CD4-positive, alpha-beta T cell treated with Interleukin-21 for 1 hour (primary cell): ENCODE measurements around the gene NUDT6.

Experiments used
- DNase-seq: peaks from one replicate; pipeline ENCODE4 v3.0.0-alpha.2; 2020

NUDT6 gene

DNA sequence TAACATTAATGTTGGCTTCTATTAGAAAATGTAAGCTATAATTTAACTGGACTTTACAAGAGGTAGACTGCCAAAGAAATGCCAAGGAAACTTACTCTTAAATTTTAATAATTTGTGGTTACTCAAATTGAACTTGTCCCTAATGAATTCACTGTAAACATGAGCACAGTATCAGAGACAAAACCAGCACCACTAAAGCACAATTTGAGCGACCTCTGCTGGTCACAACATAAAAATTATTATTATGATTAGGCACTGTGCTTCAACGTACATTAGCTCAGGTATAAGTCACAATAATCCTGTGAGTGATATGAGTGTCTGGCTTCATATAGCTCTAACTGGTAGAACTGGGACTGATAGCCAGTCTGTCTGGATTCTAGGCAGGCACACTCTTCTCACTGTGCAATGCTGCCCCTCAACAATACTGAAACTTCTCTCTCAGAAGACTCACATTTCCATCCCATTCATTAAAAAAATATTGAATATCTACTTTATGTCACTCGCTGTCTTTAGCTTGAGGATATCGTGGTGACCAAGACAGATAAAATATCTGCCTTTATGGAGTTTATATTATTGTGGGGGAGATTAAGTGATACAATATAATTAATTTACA is 8.0 kb downstream of the NUDT6 start:
- DNase-seq: peak; percentile 66

DNA sequence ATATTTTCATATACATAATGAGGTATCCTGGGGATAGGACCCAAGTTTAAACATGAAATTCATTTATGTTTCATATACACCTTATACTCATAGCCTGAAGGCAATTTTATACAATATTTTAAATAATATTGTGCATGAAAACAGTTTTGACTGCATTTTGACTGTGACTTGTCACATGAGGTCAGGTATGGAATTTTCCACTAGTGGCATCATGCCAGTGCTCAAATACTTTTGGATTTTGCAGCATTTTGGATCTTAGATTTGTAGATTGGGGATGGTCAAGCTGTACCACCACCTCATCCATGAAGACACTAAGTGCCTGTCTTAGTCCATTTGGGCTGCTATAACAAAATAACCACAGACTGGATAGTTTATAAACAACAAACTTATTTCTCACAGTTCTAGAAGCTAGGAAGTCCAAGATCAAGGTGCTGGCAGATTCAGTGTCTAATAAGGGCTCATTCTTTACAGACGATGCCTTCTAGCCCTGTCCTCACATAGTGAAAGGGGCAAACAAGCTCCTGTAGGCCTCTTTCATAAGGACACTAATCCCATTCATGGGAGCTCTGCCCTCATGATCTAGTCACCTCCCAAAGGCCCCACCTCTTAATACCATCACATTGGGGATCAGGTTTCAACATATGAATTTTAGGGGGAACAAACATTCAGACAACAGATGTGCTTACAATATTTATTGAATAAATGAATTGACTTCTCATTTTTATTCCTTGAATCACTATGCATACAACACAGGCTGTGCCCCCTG is 9.4 kb downstream of the NUDT6 start:
- DNase-seq: no peak

DNA sequence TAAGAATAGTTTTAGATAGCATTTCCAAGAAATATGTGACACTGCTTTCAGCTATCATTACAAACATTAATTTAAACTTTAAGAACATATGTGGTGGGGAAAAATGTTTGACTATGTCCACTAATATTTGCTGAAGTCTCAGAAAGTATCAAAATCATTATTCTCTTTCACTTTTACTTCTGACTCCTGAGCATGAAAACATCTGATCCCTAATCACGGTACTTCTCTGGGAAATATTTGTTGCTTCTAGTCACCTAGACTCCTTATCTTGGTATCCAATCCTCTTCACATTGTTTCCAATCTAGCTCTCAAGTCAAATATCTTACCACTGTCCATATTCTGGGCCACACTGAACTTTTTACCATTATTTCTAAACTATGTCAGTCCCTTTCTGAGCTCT is 10.8 kb downstream of the NUDT6 start:
- DNase-seq: no peak

DNA sequence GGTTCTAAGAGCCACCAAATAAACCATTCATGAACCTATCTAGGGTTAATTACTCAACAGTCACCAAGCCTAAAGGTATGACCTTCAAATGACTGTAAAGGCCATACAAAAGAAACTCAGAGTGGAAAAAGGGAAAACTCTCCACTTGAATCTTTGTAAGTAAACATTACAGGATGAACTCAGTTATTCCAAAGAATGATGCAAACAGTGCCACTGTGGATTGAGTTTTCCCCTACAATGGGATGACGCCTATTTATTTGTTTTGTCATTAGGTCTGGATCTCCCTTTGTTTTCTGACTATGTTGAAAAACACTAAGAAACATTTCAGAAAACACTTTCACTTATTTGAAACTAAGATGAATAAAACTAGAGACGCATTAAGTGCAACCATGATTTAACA is 12.7 kb downstream of the NUDT6 start:
- no peak for DNase-seq

DNA sequence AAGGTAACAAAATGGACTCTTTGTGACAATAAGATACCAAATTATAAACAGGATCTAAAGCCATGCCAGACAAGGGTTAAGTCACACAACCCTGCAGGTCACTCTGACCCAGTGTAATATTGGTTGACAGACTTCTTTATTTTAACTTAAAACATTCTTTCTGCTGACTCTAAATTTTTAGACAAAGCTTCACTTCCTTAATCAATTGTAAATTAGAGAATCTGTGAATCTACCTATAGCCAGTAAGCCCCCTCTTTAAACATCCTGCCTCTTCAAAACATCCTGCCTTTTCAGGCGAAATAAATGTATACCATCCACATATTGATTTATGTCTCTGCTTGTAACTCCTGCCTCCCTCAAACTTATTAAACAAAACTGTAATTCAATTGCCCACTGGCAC is 14.2 kb downstream of the NUDT6 start:
- no peak for DNase-seq

DNA sequence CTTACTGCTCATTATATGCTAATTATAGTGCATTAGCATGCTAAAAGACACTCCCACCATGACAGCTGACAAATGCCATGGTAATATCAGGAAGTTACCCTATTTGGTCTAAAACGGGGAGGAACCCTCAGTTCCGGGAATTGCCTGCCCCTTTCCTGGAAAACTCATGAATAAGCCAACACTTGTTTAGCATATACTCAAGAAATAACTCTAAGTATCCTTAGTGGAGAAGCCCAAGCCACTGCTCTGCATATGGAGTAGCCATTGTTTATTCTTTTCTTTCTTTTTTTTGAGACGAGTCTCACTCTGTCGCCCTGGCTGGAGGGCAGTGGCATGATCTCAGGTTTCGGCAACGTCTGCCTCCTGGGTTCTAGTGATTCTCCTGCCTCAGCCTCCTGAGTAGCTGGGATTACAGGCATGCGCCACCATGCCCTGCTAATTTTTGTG is 15.5 kb downstream of the NUDT6 start:
- DNase-seq: no peak

DNA sequence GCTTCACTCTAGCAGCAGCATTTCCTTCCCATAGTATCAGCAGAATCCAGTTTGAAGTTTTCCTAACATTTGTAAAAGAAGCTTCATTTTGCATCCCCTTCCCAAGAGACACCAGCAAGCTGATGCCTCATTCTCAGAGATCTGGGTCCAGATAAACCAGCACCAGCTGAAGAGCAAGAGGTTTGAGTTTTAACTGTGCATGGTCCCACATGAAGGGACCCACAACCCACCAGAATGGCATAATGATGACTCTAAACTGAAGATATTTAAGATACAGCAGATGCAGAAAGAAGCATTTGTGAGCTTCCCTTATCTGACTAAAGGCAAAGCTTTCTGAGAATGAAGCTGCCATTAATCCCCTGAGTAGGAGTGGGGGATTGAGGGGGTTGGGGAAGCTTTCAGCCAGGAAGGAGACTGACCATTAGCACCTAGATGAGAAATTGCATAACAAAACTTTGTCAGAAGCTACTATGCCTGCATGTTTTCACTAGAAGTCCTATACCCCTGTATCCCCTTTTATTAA is 18.6 kb downstream of the NUDT6 start:
- DNase-seq: no peak

DNA sequence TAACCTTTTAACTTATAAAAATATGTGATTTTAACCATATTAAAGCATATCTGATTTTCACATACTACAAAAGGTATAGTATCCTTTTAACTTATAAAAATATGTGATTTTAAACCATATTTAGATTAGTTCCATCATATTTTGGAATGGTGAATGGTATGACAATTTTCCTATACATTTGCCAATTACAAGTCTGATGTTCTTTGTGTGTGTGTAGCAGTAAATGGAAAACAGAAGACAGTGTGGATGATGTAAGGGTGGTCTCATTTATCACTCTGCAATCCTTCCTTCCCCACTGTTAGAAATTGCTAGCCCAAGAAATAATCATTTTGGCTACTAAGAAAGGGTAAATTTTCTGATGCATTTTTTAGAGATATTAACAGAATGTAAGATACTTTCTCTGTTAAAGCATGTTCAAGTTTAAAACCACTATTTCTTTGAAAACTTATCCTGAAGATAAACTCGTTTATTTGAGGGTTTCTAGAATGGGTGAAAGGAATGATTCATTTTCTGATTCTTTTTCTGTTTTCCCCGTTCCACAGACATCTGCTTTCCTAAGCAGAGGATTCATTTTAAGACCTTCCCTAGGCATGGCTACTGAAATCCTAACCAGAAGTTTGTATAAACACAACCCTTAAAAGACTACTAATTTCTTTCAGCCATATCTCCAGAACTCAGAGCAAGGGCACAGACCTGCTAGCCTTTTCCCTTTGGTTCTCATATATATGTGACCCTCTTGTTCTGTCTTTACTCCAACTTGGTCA is 21.0 kb downstream of the NUDT6 start:
- DNase-seq: no peak

DNA sequence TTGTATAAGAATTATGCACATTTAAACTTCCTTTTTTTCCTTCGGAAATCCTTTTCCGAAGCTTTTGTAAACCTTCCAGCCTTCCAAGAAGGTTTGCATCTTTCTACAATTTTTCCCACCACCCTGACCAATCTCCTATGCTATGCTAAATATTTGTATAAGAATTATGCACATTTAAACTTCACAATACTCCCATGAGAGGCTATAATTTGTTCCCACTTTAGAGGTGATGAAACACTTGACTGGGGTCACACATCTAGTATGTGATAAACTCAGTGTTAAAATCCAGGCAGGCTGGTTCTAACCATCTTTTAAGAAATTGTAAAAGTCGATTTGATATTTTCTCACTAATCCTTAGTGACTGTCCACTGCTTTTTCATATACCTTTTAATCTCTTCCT is 22.1 kb downstream of the NUDT6 start:
- DNase-seq: no peak

DNA sequence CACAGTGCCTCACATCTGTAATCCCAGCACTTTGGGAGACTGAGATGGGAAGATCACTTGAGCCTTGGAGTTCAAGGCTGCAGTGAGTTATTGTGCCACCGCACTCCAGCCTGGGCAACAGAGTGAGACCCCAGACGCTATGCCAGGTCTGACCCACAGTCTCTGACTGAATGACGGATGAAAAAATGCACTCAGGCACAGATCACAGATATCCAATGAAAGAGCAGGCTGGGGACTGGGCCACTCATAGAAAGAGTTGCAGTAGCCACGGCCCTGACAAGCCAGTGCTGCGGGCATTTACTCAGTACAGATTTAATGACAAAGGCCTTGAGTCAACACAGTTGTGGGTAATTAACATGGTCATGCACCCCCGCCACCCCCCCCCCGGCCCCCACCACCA is 22.7 kb downstream of the NUDT6 start:
- no peak for DNase-seq

DNA sequence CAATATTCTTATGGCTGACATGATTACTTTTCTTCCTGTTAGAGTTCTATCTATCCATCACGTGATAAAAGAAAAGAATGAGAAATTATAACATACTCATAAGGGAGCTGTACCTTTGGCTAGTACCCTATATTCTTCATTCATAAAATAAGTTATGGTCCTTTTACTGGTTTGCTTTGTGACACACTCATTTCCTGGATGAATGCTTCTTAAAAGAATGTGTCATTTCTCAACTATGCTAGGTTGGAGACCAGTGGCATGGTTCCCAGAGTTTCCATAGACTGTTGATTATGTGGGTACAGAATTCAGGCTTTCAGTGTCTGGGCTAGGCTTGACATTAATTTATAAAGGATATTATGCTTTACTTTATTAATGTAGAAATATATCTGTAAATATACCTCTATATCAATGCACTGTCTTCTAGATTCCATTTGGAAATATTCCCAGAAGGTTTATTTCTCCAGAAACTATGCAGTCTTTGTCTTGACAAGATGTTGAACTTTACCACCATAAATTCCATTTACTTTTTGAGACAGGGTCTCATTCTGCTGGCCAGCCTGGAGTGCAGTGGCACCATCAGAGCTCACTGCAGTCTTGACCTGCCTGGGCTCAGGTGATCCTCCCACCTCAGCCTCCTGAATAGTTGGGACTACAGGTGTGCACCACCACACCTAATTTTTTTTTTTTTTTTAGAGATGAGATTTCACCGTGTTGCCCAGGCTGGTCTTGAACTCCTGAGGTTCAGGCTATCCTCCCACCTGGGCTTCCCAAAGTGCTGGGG is 23.8 kb downstream of the NUDT6 start:
- DNase-seq: no peak

DNA sequence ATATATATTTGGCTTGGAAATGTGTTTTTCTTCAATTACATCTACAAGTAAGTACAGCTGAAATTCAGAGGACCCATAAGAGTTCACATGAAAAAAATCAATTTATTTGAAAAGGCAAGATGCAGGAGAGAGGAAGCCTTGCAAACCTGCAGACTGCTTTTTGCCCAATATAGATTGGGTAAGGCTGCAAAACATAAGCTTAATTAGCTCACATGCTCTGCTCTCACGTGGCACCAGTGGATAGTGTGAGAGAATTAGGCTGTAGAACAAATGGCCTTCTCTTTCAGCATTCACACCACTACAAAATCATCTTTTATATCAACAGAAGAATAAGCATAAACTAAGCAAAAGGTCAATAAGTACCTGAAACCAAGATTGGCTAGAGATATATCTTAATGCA is 26.1 kb downstream of the NUDT6 start:
- no peak for DNase-seq

DNA sequence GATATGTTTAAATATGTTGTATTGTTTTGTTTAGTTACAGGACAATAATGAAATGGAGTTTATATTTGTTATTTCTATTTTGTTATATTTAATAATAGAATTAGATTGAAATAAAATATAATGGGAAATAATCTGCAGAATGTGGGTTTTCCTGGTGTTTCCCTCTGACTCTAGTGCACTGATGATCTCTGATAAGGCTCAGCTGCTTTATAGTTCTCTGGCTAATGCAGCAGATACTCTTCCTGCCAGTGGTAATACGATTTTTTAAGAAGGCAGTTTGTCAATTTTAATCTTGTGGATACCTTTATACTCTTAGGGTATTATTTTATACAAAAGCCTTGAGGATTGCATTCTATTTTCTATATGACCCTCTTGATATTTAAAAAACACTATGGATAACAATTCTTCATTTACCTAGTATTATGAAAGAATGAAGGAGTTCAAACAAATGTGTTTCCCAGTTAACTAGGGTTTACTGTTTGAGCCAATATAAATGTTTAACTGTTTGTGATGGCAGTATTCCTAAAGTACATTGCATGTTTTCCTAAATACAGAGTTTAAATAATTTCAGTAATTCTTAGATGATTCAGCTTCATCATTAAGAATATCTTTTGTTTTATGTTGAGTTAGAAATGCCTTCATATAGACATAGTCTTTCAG is 26.9 kb downstream of the NUDT6 start:
- DNase-seq: no peak

DNA sequence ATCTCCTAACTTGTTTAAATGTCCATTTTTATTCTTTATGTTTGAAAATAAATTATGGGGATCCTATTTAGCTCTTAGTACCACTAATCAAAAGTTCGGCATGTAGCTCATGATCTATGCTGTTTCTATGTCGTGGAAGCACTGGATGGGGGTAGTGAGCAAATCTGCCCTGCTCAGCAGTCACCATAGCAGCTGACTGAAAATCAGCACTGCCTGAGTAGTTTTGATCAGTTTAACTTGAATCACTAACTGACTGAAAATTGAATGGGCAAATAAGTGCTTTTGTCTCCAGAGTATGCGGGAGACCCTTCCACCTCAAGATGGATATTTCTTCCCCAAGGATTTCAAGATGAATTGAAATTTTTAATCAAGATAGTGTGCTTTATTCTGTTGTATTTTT is 27.6 kb downstream of the NUDT6 start:
- no peak for DNase-seq

DNA sequence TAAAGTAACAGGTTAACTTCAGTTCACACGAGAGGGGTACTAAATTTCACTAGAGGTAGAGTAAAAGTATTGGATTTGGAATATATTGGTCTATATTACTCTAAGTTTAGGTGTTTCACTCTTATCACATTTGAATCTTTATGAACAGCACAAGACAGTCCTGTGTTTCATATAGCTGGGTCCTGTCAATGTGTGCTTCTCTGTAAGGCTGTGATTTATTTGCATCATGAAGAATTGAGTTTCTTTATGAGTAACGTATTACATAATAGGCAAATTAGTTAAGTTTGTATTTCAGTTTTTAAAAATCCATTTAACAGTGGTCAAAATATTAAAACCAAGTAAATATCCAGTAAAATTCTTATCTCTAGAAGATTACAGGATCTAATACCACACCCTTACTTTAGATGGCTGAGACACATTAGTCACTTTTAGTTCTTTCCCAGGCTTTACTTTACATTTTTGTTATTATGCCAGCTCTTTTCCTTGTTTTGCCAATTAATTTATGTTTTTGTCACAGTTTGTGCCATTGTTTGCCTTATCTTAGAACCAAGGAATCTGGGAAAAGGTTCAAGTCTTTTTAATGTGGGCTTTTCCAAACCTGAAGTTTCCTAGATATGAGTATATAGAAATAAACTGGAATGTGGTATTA is 32.1 kb downstream of the NUDT6 start:
- no peak for DNase-seq

DNA sequence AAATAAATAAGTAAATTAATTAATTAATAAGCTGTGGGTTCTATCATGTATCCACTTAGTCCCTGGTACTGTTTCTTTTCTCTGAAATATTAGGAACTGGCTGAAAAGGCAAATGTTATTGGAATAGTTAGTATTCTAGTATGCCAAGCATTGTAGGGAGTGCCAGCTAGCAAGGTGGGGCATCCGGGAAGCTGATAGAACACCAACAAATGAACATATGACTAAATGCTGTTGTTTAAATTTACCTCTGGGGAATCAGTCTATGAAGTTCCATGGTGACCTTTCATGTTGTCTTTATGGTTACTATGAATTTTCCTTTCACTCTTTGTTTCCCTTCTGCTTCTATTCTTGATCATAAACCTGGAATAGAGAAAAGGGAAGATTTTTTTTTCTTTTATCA is 32.7 kb downstream of the NUDT6 start:
- DNase-seq: no peak

DNA sequence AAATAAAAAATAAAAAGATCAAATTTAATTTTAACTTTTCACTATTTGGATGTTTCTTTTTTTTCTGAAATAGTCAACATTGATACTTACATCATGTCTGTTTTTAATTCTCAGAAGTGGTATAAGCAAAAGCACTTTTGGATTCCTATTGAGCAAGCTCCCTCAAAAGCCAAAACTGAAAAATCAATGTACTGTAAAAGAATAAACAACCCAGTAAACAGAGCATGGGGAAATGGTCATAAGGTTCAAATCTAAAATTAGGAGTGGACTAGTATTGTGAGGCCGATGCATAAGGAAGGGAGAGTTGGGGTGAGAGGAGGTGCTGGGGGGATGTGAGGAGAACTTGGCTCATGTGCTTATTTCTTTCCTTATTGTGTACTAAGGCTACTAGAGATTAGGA is 37.9 kb downstream of the NUDT6 start:
- DNase-seq: no peak

DNA sequence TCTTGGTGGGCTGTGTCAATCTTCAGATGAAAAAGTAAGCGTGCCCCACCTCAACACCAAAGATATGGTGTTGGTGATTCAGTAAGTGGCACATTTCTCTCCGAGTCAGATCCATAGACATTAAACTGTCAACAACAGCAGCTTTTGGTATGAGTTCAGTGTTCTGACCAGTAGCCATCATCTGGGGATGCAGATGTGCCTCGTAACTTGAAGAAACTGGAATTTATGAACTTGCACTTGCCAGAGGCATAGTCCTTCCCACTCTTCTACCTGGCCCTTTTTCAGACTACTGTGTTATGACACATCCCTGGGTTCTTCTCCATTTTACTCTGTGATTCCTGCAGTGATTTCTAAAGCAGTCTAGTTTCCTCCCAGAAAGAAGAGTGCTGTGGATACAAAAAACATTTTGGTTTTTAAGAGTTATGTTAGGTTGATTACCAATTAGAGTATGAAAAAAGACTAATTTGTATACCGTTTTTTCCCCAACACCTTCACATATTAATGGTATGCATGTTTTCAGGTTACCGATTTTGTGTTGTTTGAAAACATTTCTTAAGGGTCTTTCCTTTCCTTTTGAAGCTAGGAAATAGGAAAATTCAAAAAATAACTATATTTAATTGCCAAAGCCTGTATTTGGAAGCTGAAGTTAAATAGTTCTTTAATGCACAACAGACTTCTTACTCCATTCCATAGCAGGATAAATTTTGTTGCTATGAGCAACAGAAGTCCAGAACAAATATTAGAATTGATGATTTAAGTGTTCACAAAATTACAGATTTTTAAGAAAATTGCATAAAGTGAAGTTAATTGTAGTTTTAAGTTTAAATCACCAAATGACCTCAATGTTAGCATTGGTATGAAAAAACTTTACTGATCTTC is 39.3 kb downstream of the NUDT6 start:
- DNase-seq: no peak

DNA sequence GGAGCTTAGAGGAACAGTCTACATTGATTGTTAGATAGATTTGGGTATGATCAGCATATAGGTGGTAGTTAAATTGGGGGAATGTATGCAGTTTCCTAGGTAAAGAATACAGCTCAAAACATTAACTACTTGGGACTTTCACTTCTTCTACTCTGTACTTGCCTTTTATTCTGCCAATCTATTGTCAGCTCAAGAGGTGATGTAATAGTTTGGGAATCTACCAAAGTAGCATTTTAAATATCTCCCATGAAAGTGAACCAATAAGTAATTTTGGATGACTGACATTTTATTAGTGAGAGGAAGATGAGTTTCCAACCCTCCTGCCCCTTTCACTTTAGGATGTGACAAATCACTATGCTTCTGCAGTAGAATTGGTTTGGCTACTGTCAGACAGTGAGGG is 43.4 kb downstream of the NUDT6 start:
- DNase-seq: no peak

DNA sequence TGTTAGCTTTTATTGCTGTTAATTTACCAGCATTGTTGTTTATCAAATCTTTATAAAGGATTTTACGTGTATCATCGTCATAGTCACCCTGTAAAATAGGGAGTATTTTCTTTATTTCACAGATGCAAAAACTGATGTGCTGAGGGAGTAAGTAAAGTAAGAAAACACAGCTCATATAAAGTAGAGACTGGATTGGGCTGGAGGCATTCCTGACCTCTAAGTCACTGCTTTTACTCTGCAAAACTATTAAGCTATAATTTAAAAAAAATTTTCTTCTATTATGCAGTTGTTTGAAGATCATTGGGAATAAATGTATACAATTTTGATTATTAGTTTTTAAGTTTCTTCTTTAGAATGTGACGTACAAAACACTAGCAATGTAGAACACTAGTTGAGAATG is 45.9 kb downstream of the NUDT6 start:
- DNase-seq: no peak

DNA sequence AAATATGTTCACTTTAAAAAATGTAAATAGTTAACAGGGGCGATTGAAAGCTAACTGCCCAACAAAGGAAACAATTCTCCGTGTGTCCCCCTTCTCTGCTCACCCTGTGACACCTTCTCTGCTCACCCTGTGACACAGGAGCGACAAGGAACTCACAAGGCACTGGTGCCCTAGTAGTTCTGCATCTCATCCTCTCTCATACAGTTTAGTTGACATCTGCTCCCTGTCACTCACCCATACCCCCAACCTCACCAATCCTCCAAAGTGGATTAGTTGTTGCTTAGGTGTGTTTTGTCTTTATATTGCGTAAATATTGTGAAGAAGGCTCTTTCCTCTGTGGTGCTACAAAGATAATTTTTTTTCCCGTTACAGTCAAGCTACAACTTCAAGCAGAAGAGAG is 46.4 kb downstream of the NUDT6 start:
- DNase-seq: no peak
